NCI-H345 (cell line): ENCODE measurements around the gene UTS2R.
A peak's percentile ranks its signal among the peaks of the same experiment; 100 is the strongest.
"Not testable (repeated sequence)": the region's sequence is repeated elsewhere in the genome, so short reads cannot be mapped to it uniquely, and the experiment has no call there.

ENCODE experiments used
- DNase-seq: peaks from one replicate; lab custom pipeline; 2025; lab: John Stamatoyannopoulos, UW

The UTS2R gene

DNA sequence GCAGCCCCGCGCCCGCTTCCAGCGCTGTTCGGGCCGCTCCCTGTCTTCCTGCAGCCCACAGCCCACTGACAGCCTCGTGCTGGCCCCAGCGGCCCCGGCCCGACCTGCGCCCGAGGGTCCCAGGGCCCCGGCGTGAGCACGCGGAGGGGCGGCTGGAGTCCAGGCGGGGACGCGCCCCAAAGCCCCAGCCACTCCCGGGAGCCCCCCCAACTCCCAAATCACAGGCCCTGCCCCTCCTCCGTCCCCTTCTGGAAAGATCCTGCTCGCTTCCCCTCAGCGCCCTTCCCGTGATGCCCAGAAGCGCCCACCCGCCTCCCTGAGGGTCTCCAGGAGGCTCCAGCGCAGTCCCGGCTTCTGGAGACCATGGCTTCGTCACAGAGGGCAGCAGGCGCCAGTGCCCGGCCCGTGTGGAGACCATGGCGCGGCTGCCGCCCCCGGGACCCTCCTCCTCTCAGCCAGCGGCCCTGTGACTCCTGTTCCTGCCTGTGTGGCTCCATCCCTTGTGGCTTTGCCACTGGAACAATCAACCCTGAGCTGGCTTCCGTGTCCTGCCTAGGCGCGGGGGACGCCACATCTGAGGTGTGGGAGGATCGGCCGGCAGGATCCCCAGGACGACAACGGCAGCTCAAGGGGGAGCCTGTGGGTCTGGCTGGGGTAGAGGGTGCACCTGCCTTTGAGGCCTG lies 3.9 kb downstream of the UTS2R start:
- DNase-seq: no peak

DNA sequence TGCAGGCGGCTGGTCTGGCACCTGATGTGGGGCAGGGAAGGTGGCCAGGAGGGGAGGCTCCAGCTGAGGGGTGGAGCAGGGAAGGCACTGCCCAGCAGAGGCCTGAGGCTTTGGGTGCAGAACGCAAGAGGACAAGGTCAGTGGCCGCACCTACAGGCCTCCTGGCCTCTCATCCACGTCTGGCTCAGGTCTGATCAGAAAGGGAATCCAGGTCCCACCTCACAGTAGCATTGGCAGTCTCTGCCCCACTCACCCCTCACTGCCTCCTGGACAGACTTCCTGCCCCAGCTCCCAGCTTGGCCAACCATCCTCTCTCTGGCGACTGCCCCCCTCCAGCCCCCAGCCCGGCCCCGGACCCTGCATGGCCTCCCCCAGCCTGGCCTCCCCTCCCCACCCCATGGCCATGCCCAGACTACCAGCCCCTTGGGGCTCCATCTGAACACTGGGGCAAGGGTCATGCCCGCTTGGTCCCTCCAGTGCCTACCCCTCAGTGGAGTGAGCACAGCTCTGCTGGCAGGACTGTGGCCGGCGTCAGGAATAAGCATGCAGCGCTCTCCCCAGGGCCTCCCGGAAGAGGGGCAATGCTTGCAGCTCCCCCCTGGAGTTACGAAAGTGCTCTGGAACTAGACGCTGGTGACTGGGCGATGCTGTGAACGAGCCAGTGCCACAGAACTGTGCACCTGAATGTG lies 4.6 kb downstream of the UTS2R start:
- no peak for DNase-seq

DNA sequence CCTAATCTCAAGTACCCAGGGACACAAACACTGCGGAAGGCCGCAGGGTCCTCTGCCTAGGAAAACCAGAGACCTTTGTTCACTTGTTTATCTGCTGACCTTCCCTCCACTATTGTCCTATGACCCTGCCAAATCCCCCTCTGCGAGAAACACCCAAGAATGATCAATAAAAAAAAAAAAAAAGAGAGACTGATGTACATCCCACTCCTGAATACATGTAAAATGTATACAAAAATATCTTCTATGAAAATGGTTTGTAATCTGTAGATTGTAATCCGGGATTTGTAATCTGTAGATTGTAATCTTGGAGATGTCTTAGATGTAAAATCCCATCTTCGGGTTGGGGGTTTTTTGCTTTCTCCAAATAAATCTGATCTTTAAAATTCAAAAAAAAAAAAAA lies 5.7 kb downstream of the UTS2R start:
- DNase-seq: not testable (repeated sequence)

DNA sequence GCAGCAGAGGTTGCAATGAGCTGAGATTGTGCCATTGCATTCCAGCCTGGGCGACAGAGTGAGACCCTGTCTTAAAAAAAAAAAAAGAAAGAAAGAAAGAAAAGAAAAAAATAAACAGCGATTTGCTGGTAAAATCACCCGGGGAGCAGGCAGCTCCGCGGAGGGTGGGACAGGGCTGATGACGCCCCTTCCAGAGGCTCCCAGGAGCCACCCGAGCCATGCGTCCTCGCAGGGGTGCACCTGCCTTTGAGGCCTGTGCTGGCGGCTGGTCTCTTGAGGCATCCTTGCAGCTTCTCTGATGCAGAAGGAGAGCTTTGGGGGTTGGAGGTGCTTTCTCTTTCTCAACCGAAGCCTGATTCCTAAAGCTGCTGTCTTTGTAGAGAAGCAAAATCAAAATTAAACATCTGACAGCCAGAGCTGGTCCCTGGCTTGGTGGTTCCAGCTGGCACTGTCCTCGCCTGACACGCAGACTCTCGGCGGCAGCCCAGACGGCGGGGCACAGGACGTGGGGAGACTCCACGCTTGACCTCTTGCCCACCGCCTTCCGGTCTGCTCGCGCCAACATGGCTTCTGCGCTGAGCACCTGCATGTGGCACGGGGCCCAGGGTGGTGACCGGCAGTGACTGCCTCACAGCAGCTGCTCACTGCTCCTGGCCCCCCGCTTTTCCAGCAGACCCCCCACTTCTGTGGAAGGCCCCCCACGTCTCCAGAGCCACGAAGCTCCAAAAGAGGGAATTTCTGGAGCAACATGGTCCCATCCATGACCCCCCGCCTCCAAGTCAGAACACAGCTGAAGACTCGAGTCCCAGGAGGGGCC lies 6.6 kb downstream of the UTS2R start:
- no peak for DNase-seq

DNA sequence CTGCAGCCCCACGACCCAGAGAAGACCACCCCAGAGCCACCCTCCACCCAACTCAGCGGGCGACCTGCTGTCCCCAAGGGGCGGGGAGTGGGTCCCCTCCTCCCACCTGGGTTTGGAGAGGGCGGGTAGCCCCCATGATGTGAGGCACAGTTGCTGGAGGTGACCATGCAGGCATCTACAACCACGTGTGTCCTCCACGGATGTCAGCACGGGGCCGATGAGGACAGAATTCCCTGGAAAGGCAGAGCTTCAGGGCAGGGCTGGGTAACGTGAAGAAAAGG lies 7.1 kb downstream of the UTS2R start:
- DNase-seq: no peak

DNA sequence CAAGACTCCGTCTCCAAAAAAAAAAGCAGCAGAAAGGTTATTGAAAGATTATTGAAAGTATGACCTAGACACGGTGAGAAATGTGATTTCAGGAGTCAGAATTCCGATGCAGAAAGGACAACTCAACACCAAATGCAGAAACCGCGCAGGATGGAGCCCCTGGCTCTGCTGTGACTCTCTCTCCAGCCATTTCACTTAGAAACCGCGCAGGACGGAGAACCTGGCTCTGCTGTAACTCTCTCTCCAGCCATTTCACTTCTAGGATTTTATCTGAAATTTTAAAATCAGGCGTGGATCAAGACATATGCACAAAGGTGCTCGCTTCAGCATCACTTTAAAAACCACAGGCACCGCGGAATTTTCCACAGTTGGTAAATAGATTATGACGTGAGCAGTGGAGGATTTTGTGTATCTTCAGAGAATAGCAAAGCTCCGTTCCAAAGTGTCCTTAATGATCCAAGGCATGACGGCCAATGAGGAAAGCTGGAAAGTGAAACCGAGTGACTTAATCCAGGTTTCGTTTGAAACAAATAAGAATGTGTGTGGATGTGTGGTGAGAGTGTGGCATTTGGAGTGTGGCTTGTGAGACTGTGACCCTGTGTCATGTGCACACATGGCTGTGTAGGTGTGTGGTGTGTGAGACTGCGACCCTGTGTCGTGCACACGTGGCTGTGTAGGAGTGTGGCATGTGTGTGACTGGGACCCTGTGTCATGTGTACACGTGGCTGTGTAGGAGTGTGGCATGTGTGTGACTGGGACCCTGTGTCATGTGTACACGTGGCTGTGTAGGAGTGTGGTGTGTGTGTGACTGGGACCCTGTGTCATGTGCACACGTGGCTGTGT lies 9.5 kb downstream of the UTS2R start:
- DNase-seq: peak; percentile 10

DNA sequence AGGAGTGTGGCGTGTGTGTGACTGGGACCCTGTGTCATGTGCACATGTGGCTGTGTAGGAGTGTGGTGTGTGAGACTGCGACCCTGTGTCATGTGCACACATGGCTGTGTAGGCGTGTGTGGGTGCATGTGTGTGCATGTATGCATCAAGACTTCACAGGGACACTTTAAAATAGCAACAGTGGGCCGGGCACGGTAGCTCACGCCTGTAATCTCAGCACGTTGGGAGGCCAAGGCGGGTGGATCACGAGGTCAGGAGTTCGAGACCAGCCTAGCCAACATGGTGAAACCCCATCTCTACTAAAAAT lies 10.1 kb downstream of the UTS2R start:
- not testable (repeated sequence) for DNase-seq

DNA sequence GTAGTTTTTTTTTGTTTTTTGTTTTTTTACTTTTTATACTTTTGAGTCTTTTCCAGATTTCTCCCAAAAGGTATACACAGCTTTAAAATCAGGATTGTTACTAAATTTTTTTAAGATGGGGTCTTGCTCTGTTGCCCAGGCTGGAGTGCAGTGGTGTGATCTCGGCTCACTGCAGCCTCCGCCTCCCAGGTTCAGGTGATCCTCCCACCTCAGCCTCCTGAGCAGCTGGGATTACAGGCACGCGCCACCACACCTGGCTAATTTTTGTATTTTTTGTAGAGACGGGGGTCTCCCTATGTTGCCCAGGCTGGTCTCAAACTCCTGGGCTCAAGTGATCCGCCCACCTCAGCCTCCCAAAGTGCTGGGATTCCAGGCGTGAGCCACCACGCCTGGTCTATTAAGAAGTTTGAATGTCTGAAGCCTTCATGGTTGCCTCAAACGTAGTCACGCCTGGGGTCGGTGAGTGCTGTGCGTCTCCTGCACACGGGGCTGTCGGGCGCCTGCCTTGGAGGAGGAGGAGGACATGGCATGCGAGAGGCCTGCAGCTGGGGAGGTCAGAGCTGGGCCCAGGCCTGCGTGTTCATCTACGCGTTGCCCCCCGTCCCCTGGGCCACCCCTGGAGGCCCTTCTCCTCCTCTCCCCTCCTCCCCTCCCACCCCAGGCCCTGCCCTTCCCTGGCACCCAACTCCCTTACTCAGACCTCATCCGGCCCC lies 10.8 kb downstream of the UTS2R start:
- not testable (repeated sequence) for DNase-seq

DNA sequence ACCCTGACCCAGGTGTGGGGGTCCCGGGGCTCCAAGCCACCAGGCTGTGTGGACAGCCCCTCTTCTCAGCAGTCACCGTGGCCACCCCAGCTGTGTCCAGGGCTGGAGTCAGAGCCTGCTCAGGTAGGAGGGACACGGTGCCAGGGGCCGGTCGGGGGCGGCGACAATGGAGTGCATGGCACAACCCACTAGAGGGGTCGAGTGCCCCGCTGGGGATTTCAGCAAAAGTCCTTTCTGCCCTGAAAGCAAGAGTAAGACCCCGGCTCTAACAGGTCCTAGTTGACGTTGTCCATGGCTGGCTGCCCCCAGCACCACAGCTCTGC lies 11.3 kb downstream of the UTS2R start:
- no peak for DNase-seq

DNA sequence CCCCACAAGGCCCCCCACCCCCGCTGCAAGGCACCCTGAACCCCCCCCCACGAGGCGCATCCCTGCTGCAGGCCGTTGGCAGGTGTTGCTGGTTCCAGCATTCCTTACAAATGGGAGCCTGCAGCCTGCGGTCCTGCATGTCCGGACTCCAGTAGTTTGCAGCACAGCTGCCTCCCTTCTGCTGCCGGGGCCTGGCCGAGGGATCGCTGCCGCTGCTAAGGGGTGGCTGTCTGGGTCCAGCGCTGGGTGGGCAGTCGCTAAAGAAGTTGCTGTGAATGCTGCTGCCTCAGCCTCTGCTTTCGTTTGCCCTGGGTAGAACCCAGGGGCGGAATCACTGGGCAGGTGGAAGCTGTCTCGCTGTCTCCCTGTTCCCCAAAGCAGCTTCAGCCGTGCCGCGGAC lies 11.8 kb downstream of the UTS2R start:
- peak; percentile 13 for DNase-seq

DNA sequence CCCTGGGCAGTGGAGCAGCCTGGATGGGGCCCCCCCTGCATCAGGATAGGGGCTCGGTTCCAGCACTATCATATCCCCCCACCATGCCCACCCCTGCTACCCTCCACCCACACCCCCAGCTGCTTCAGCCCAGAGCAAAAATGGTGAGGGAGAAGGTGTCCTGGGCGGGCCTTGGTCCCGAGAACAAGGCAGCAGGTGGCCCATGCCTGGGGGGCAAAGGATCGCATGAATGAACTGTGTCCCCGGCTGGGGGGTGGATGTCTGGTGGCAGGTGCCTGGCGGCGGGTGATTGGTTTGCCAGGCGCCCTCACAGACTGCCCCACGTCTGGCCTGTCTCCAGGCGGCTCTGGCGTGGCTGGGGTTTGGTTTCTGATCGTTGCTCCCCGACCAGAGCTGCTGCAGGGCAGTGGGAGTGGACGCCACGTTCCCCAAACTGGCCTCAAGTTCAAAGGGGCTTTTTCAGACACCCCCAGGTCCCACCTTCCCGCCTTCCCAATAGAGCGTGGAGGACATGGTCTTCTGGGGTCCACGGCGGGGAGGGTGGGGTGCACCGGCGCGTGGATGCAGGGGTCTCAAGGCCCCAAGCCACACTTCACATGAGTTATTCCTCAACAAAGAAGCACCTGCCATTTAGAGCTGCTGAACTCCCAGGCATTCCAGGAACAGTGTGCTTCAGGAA lies 12.6 kb downstream of the UTS2R start:
- DNase-seq: peak; percentile 57

DNA sequence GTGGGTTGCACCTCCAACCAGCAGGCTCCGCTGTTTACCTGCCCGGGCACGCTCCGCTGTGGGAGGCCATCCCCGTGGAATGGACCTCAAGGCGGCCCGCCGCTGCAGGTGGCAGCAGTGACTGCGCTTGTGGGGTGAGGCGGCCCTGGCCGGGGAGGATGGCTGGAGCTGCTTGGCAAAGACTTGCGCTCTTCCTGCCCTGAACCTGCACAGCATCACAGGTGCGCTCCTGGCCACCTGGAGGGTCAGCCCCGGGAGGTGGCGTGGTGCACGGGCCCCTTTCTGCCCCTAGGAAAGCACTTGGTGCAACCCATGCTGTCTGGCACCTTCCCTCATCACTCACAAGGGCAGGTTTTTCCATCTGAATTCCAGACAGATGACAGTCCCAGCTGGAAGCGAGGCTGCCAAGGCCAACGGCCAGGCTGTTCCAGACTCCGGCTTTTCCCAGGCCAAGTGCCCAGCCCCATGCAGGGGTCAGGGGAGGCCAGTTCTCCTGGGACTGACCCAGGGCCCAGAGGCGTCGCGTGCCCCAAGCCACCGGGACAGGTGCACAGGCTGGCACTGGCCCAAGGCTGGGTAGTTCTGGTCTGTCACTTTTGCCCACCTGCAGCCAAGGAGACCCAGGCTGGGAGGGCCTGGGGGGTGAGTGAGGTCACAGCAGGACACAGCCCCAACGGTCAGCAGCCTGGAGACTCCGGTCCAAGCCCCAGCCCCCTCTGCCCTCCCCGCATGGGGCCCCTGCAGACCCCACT lies 13.3 kb downstream of the UTS2R start:
- peak; percentile 85 for DNase-seq

DNA sequence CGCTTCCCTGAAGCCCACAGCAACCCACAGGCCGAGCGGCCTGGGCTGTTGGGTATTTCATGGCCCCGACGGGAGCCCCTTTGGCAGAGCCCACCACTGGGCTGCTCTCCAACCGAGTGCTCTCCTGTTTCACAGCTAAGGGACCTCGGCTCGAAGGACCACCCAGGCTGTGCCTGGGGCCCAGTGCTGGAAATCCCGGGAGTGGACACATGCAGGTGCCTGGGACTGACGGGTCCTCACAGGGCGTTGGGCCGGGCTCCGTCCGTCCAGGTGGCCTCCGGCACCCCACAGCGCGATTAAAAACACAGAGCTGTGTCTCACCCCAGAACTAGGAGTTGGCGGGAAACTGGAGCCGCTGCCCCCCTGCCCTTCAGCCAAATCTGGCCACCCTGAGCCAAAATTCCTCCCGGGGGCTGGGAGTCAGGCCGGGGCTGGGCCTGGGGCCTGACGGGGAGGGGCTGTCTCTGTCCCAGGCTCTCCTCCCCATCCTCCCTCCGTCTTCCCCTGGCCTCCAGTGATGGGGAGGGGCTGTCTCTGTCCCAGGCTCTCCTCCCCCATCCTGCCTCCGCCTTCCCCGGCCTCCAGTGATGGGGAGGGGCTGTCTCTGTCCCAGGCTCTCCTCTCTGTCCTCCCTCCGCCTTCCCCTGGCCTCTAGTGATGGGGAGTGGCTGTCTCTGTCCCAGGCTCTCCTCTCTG lies 14.1 kb downstream of the UTS2R start:
- DNase-seq: no peak

DNA sequence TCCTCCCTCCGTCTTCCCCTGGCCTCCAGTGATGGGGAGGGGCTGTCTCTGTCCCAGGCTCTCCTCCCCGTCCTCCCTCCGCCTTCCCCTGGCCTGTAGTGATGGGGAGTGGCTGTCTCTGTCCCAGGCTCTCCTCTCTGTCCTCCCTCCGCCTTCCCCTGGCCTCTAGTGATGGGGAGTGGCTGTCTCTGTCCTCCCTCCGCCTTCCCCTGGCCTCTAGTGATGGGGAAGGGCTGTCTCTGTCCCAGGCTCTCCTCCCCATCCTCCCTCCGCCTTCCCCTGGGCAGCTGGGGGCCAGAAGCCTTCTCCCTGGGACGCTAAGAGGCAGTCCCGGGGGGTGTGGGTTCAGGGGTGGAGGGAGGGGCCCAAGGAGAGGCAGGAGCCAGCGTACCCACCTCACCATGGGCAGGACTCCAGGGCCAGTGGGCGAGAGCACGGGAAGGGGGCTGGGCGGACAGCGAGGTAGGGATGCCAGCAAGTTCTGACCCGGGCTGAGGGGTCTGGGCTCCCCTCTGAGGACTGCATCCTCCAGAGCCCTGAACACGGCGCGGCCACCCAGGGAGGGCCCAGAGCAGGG lies 14.8 kb downstream of the UTS2R start:
- DNase-seq: no peak

DNA sequence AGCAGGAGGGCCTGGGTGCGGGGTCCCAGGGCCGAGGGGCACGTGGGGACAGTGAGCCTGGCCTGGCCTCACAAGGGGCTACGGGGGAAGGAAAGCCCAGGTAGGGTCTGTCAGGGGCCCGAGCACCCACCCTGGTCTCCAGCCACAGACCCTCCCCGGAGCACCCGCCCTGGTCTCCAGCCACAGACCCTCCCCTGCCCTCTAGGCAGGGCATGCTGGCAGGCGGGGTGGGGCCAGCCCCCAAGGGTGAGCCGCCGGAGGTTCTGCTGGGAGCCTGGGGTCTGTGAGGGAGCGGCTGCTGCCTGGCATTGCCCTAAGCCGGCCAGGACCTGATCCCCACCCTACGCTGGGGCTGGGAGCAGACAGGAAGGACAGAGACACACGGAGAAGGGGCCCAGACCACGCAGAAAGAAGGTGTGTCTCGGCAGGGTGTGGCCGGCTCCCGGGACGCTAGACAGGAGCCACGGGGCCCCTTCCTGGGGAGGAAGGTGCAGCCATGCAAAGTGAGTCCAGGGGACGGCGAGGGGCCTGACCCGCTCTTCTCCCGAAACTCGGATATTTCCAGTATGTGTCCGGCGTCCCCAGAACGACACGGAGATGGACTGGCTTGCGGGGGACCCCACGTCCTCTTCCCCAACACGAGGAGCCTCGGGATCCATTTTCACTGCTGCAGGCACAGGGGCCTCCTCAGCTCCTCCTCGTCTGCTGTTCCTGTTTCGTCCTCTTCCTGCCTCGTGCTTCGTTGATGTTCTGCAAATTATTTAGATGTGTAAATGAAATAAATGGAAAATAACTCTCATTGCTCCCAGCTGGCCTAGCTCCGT lies 15.5 kb downstream of the UTS2R start:
- no peak for DNase-seq

DNA sequence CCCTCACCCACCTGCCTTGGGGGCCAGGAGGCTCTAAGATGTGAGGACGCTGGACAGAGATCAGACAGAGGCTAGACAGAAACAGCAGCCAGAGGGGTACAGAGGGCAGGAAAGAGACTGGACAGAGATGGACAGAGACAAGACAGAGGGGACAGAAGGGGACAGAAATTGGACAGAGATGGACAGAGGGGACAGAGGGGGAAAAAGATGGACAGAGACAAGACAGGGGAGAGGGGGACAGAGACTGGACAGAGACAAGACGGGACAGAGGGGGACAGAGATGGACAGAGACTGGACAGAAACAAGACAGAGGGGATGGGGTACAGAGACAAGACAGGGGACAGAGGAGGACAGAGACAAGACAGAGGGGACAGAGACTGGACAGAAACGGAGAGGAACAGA lies 16.1 kb downstream of the UTS2R start:
- DNase-seq: no peak

DNA sequence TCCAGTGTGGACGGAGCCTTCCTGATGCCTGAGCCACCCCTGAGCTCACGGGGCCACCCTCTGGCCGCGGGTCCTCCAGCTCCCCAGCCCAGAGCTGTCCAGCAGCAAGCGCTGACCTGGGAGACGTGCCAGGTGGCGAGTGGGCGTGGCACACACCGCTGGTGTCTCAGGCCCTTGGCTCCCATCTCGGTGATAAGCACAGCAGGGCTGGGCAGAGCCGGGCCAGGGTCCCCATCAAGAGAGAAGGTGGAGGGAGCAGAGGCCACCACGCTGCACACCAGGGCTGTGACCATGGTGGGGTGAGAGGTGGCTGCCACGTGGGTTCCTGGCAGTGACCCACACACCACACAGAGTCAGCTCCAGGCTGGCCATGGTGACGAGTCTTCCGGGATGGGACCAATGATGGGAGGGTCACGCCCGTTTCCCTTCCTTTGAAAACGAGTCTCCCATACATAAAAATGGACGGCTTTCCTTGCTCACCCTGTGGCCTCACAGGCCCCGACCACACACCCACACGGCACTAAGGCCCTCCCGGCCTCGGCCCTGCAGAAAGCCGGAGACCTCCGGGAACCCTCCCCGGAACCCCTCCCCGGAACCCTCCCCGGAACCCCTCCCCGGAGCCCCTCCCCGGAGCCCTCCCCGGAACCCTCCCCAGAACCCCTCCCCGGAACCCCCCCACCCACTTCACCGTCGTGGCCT lies 16.8 kb downstream of the UTS2R start:
- DNase-seq: no peak

DNA sequence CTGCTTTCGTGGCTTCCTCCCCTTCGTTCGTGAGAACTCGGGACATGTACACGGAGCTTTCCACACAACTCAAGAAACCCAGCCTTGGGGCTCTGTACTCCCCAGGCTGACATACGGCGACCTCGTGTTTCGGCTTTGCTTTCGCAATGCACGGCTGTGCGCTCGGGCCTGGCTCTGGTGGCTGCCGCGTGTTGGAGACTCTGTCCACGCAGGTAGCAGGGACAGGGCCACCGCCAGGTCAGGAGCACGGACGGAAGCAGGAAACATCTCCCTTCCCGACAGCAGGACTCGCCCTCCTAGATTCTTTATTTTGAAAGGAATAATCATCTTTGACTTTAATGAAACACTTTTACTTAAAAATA lies 17.3 kb downstream of the UTS2R start:
- no peak for DNase-seq
